DND-41 (cell line): ENCODE measurements around the gene WLS.

ENCODE experiments used
- ATAC-seq: fragments of 200-7000 bp; cut with Tn5 transposase; 3 replicates; pipeline ENCODE4 v1.9.1; 2021; ENCODE audit warnings: low read depth; ENCODE audit not compliant: insufficient read depth
- DNase-seq: peaks from one replicate; pipeline ENCODE4 v3.0.0-alpha.2; 2020
- H2AFZ ChIP-seq: 2 replicates; pipeline ENCODE4 v1.6.0; 2012; ENCODE audit warnings: low read depth, low read length
- H3K27ac ChIP-seq: 2 replicates; pipeline ENCODE4 v1.5.1; 2012; ENCODE audit warnings: low read length, inconsistent platforms
- H3K27me3 ChIP-seq: fragments of 200-600 bp; sonication (generic); 2 replicates; pipeline ENCODE4 v1.6.0; 2012; ENCODE audit warnings: low read length, mild to moderate bottlenecking, inconsistent platforms; ENCODE audit not compliant: insufficient read depth, poor library complexity
- H3K36me3 ChIP-seq: 2 replicates; pipeline ENCODE4 v1.5.1; 2012; ENCODE audit warnings: low read length, inconsistent platforms; ENCODE audit not compliant: insufficient read depth
- H3K4me1 ChIP-seq: 2 replicates; pipeline ENCODE4 v1.5.1; 2012; ENCODE audit warnings: mild to moderate bottlenecking, low read length; ENCODE audit not compliant: insufficient read depth
- H3K4me2 ChIP-seq: 2 replicates; pipeline ENCODE4 v1.6.0; 2012; ENCODE audit warnings: mild to moderate bottlenecking, moderate library complexity, low read length, inconsistent platforms; ENCODE audit not compliant: insufficient read depth
- H3K4me3 ChIP-seq, 2 experiments: fragments of 200-600 bp in 1 of 2; shearing (Covaris generic) in 1 of 2; 2 replicates each; pipeline ENCODE4 v1.5.1; 2012 to 2016; ENCODE audit warnings: inconsistent platforms in 2 of 2, low read length in 2 of 2, mild to moderate bottlenecking in 2 of 2, low read depth in 1 of 2, moderate library complexity in 1 of 2
- H3K79me2 ChIP-seq: 2 replicates; pipeline ENCODE4 v1.6.0; 2012; ENCODE audit warnings: low read length, inconsistent platforms; ENCODE audit not compliant: insufficient read depth
- H3K9ac ChIP-seq: 2 replicates; pipeline ENCODE4 v1.6.0; 2012; ENCODE audit warnings: low read depth, mild to moderate bottlenecking, inconsistent platforms, low read length, moderate library complexity
- H3K9me3 ChIP-seq: 2 replicates; pipeline ENCODE4 v1.5.1; 2012; ENCODE audit warnings: low read length, moderate library complexity, mild to moderate bottlenecking, inconsistent platforms; ENCODE audit not compliant: insufficient read depth, severe bottlenecking
- H4K20me1 ChIP-seq: 2 replicates; pipeline ENCODE4 v1.6.0; 2012; ENCODE audit warnings: low read length; ENCODE audit not compliant: insufficient read depth
- EZH2 ChIP-seq: IDR thresholded peaks from 3 replicates; pipeline ENCODE4 v1.6.1; 2012; ENCODE audit warnings: borderline replicate concordance, low read depth, mild to moderate bottlenecking, moderate library complexity, low read length, inconsistent platforms; ENCODE audit not compliant: severe bottlenecking
- TF ChIP-seq, protein P1 (sequence below): IDR thresholded peaks from 2 replicates; pipeline ENCODE4 v1.5.1; 2012; ENCODE audit warnings: borderline replicate concordance, low read length, moderate library complexity, mild to moderate bottlenecking; ENCODE audit not compliant: poor library complexity, severe bottlenecking; ENCODE audit errors: extremely low read depth

WLS gene

DNA sequence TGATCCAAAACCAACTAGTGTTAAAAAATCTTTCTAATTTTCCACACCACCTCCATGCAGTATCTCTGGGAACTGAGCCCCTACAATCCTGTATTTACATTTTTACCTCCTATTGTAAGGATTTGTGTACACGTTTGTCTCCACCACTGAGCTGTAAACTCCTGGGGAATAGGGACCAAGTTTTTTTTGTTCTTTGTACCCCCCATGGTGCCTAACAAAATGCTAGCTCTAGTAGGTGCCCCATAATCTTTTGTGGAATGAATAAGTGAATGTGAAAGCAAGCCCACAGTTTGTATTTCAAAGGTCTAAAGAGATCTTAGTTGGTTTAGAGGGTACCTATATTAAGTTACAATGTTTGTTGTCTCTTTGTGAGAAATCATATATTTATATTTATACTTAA lies 879 bp upstream of the WLS start:
- no peaks in the 10 kb centered on the region for H4K20me1 ChIP-seq
- no peak overlapping the region for H2AFZ ChIP-seq
- H3K4me3 ChIP-seq = no peak overlapping the region
- H3K27me3 ChIP-seq = no peaks in the 10 kb centered on the region
- TF ChIP-seq, protein P1, sequence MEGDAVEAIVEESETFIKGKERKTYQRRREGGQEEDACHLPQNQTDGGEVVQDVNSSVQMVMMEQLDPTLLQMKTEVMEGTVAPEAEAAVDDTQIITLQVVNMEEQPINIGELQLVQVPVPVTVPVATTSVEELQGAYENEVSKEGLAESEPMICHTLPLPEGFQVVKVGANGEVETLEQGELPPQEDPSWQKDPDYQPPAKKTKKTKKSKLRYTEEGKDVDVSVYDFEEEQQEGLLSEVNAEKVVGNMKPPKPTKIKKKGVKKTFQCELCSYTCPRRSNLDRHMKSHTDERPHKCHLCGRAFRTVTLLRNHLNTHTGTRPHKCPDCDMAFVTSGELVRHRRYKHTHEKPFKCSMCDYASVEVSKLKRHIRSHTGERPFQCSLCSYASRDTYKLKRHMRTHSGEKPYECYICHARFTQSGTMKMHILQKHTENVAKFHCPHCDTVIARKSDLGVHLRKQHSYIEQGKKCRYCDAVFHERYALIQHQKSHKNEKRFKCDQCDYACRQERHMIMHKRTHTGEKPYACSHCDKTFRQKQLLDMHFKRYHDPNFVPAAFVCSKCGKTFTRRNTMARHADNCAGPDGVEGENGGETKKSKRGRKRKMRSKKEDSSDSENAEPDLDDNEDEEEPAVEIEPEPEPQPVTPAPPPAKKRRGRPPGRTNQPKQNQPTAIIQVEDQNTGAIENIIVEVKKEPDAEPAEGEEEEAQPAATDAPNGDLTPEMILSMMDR = no peak
- no peak for TF ChIP-seq EZH2
- no peak overlapping the region for H3K9ac ChIP-seq
- no peaks in the 10 kb centered on the region for H3K9me3 ChIP-seq
- ATAC-seq (no peak), DNase-seq (no peak)
- no peaks in the 10 kb centered on the region for H3K79me2 ChIP-seq
- no peak overlapping the region for H3K27ac ChIP-seq
- no peaks in the 10 kb centered on the region for H3K4me1 ChIP-seq
- no peak overlapping the region for H3K4me2 ChIP-seq
- no peaks in the 10 kb centered on the region for H3K36me3 ChIP-seq

DNA sequence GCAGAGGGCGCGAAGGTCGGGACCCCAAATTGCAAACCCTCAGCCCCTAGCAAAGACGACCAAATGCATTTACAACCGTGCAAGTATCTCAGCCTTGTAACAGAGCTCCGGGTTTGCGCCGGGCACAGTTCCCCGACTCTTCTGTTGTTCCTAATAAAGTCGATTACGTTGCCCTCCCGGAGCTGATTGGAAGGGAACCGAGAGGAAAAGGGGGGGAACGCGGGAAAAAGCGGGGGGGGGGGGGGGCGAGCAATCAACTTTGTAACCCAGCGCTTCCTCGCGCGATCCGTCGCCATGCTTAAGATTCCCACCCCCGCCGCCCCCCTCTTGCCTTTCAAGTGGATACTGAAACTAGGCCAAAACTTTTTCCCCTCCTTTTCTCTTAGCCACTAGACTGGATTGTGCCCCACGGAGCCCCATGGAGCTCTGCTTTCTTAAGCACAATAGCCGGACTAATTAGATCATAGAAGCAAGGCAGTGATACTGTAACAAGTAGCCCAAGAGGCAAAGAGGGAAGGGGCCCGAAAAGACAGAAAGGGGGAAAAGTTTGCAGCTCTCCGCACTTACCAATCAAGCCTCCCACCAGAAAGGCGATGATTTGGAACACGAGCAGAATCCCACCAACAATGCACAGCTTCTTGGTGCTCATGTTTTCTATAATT lies 565 bp downstream of the WLS start:
- H3K9ac ChIP-seq = no peak overlapping the region
- DNase-seq (no peak), ATAC-seq (no peak)
- no peaks in the 10 kb centered on the region for H3K36me3 ChIP-seq
- TF ChIP-seq, protein P1 = no peak
- no peak for TF ChIP-seq EZH2
- no peaks in the 10 kb centered on the region for H3K4me1 ChIP-seq
- H3K9me3 ChIP-seq = no peaks in the 10 kb centered on the region
- H2AFZ ChIP-seq = no peak overlapping the region
- H4K20me1 ChIP-seq = no peaks in the 10 kb centered on the region
- H3K4me2 ChIP-seq = no peak overlapping the region
- no peak overlapping the region for H3K27ac ChIP-seq
- H3K27me3 ChIP-seq = no peaks in the 10 kb centered on the region
- H3K79me2 ChIP-seq = no peaks in the 10 kb centered on the region
- H3K4me3 ChIP-seq = no peak overlapping the region

DNA sequence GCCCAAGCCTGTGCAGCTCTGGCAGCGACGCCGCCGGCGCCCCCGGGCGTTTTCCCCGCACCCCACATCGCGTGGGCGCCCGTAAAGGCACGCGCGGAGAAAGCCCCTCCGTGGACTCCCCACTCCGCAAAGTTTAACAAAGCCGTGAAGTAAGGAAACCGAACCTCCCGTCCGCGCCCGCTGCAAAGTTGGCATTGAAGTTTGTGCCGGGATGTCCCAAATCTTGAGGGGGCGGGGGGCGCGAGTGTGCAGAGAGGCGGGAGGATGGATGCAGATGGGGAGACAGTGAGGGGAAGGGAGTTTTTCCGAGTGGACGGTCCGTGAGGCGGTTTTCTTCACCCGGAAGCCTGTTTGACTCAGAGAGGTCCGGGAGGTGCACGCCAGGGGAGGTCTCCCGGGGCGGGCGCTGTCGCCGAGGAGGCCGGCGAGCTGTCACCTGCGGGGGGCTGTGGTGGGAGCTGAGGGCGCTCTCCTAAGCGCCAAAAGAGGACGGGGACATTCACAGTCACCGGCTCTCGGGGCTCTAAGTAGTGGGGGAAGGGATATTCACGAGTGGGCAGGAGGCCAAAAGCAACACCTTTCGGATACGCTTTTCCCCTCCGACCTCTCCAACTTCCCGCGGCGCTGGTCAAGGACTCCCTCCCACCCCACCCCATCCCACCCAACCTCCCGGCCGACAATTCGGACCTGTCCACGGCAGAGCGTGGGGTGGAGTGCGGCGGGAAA lies 1.3 kb downstream of the WLS start:
- Histone ChIP-seq H3K79me2 (no peaks in the 10 kb centered on the region), H3K36me3 (no peaks in the 10 kb centered on the region), H3K4me1 (no peaks in the 10 kb centered on the region), H3K9ac (no peak overlapping the region), H3K4me3 (no peak overlapping the region), H2AFZ (no peak overlapping the region), H3K9me3 (no peaks in the 10 kb centered on the region), H3K4me2 (no peak overlapping the region), H3K27me3 (no peaks in the 10 kb centered on the region), H4K20me1 (no peaks in the 10 kb centered on the region), H3K27ac (no peak overlapping the region)
- no peak for DNase-seq
- TF ChIP-seq, protein P1 = no peak
- TF ChIP-seq EZH2 = no peak
- no peak for ATAC-seq
